OCI-LY7 (cell line): ENCODE data around the gene CD22. TPM values are rescaled to one million over a fixed set of nuclear protein-coding genes. Genes with fewer than 3 reads are reported as not detected.

Experiments used
- BruUV-seq: library from RNA; stranded (reverse); fragments of 400-500 nt; replicated peaks from 2 replicates; lab custom pipeline; 2021; lab: Mats Ljungman, UMichigan
- CTCF ChIA-PET: fragments of 300-600 bp; sonication (Branson Sonifier 250); formaldehyde crosslinking; loops from one replicate; lab custom pipeline; 2022; ENCODE audit warnings: antibody characterized with exemption; ENCODE audit not compliant: unreplicated experiment; lab: Charles Lee
- POLR2A ChIA-PET: fragments of 300-600 bp; sonication (Branson Sonifier 250); formaldehyde crosslinking; loops from one replicate; lab custom pipeline; 2022; ENCODE audit warnings: antibody characterized with exemption; lab: Charles Lee
- DNase-seq: peaks from one replicate; pipeline ENCODE4 v3.0.0-alpha.2; 2015; ENCODE audit warnings: low spot score
- H2AFZ ChIP-seq: fragments of 200-600 bp; sonication (generic), shearing (Covaris generic); 2 replicates; pipeline ENCODE4 v1.6.1; 2014; ENCODE audit warnings: mild to moderate bottlenecking, antibody characterized with exemption, low read length, moderate library complexity
- H3K27ac ChIP-seq: fragments of 200-600 bp; sonication (generic); 2 replicates; pipeline ENCODE4 v1.5.1; 2014; ENCODE audit warnings: mixed run types, low read depth, mild to moderate bottlenecking, moderate library complexity, low read length, inconsistent platforms; ENCODE audit not compliant: poor library complexity, severe bottlenecking
- H3K36me3 ChIP-seq: fragments of 200-600 bp; sonication (generic); 2 replicates; pipeline ENCODE4 v1.6.1; 2014; ENCODE audit warnings: mild to moderate bottlenecking, antibody characterized with exemption, low read length, moderate library complexity, mixed read lengths; ENCODE audit not compliant: insufficient read depth
- H3K4me1 ChIP-seq: fragments of 200-600 bp; sonication (generic); 2 replicates; pipeline ENCODE4 v1.5.1; 2014; ENCODE audit warnings: mild to moderate bottlenecking, low read length; ENCODE audit not compliant: insufficient read depth, poor library complexity, severe bottlenecking
- H3K4me2 ChIP-seq: fragments of 200-600 bp; sonication (generic); 2 replicates; pipeline ENCODE4 v1.6.1; 2014; ENCODE audit warnings: mild to moderate bottlenecking, low read length
- H3K4me3 ChIP-seq: fragments of 200-600 bp; sonication (generic); 2 replicates; pipeline ENCODE4 v1.5.1; 2014; ENCODE audit warnings: mild to moderate bottlenecking, low read depth, low read length; ENCODE audit not compliant: poor library complexity, severe bottlenecking
- H3K79me2 ChIP-seq: fragments of 200-600 bp; sonication (generic); 2 replicates; pipeline ENCODE4 v1.6.1; 2016; ENCODE audit warnings: low read depth, mild to moderate bottlenecking, low read length, moderate library complexity, mixed read lengths; ENCODE audit not compliant: insufficient read depth
- H3K9me2 ChIP-seq: fragments of 200-600 bp; sonication (generic); 2 replicates; pipeline ENCODE4 v1.6.1; 2016; ENCODE audit warnings: mild to moderate bottlenecking, low read length, mixed read lengths; ENCODE audit not compliant: insufficient read depth
- H3K9me3 ChIP-seq: fragments of 200-600 bp; sonication (generic); 2 replicates; pipeline ENCODE4 v1.6.1; 2014; ENCODE audit warnings: mild to moderate bottlenecking, mixed run types, low read length, mixed read lengths
- H4K20me1 ChIP-seq: fragments of 200-600 bp; sonication (generic); 2 replicates; pipeline ENCODE4 v1.6.1; 2014; ENCODE audit warnings: mild to moderate bottlenecking, antibody characterized with exemption, low read length, moderate library complexity, mixed read lengths; ENCODE audit not compliant: insufficient read depth
- EZH2phosphoT487 ChIP-seq: fragments of 200-600 bp; sonication (generic); IDR thresholded peaks from 2 replicates; pipeline ENCODE4 v1.6.1; 2018; ENCODE audit warnings: low read depth, borderline replicate concordance, mild to moderate bottlenecking, mixed run types, antibody characterized with exemption, low read length, moderate library complexity, mixed read lengths
- intact Hi-C: fragments of 100-400 bp; cut with micrococcal nuclease; formaldehyde crosslinking; loops from one replicate; pipeline ENCODE4 v1.10.0; 2022; ENCODE audit not compliant: unreplicated experiment
- total RNA-seq, 2 experiments: library from RNA; depleted of rRNA in 1 of 2; stranded (reverse); fragments of >200 nt in 1 of 2; shearing (Covaris generic) in 1 of 2; gene quantifications; 2 replicates each; pipeline ENCODE4 v1.2.3, GENCODE V29; 2014 to 2022
- TF ChIP-seq, protein P1 (sequence below): fragments of 200-600 bp; sonication (generic); conservative IDR thresholded peaks from 2 replicates; pipeline ENCODE4 v1.5.1; 2014; ENCODE audit warnings: mild to moderate bottlenecking, antibody characterized with exemption, low read length, moderate library complexity, mixed read lengths

Gene CD22
- total RNA-seq, 2 experiments from 2014 or later, result 413 to 972 TPM

- H3K4me3 ChIP-seq, result no peak overlapping the region
- H4K20me1 ChIP-seq, result no peaks in the 10 kb centered on the region
- H3K4me2 ChIP-seq, result no peak overlapping the region
- BruUV-seq, result no TSS peak
- no peak for DNase-seq
- no peak overlapping the region for H2AFZ ChIP-seq
- H3K27ac ChIP-seq, result no peak overlapping the region
- no peaks in the 10 kb centered on the region for H3K79me2 ChIP-seq
- H3K9me3 ChIP-seq, result no peaks in the 10 kb centered on the region
- ChIA-PET POLR2A (no interaction called here), CTCF (no interaction called here)
- no peaks in the 10 kb centered on the region for H3K4me1 ChIP-seq
- H3K36me3 ChIP-seq, result no peaks in the 10 kb centered on the region
- TF ChIP-seq EZH2phosphoT487, result no peak
- TF ChIP-seq, protein P1, sequence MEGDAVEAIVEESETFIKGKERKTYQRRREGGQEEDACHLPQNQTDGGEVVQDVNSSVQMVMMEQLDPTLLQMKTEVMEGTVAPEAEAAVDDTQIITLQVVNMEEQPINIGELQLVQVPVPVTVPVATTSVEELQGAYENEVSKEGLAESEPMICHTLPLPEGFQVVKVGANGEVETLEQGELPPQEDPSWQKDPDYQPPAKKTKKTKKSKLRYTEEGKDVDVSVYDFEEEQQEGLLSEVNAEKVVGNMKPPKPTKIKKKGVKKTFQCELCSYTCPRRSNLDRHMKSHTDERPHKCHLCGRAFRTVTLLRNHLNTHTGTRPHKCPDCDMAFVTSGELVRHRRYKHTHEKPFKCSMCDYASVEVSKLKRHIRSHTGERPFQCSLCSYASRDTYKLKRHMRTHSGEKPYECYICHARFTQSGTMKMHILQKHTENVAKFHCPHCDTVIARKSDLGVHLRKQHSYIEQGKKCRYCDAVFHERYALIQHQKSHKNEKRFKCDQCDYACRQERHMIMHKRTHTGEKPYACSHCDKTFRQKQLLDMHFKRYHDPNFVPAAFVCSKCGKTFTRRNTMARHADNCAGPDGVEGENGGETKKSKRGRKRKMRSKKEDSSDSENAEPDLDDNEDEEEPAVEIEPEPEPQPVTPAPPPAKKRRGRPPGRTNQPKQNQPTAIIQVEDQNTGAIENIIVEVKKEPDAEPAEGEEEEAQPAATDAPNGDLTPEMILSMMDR, result no peak
- H3K9me2 ChIP-seq, result no peaks in the 10 kb centered on the region
- intact Hi-C loops, result no loop called here
Measured at GRCh38 chr19:35363711-35364425, 34.9 kb downstream of the CD22 start.

- H3K4me3 ChIP-seq, result no peak overlapping the region
- intact Hi-C loops, result no loop called here
- H2AFZ ChIP-seq, result no peak overlapping the region
- DNase-seq, result no peak
- POLR2A ChIA-PET, result interaction anchor here (0.5 kb wide), 1 partner anchor 115 kb away, joined by 6 read pairs; no protein-coding TSS in a partner anchor
- 0 out of 2 replicates have a peak, but pooled peaks cover 3% of the 10 kb centered on the region for H3K9me3 ChIP-seq
- no peaks in the 10 kb centered on the region for H3K9me2 ChIP-seq
- H4K20me1 ChIP-seq, result no peaks in the 10 kb centered on the region
- H3K4me1 ChIP-seq, result no peaks in the 10 kb centered on the region
- no peak overlapping the region for H3K4me2 ChIP-seq
- no peaks in the 10 kb centered on the region for H3K36me3 ChIP-seq
- H3K27ac ChIP-seq, result no peak overlapping the region
- TF ChIP-seq, protein P1, result no peak
- TF ChIP-seq EZH2phosphoT487, result no peak
- CTCF ChIA-PET, result no interaction called here
- BruUV-seq, result no TSS peak
- H3K79me2 ChIP-seq, result no peaks in the 10 kb centered on the region
Measured at GRCh38 chr19:35365303-35365702, 36.3 kb downstream of the CD22 start.

GRCh38 chr19:35368378-35368777, 39.4 kb downstream of the CD22 start:
- no peak for DNase-seq
- H3K36me3 ChIP-seq, result no peaks in the 10 kb centered on the region
- TF ChIP-seq, protein P1, result no peak
- TF ChIP-seq EZH2phosphoT487, result no peak
- POLR2A ChIA-PET, result interaction anchor here (0.7 kb wide), 2 partner anchors 23 to 38 kb away, joined by 3 to 4 read pairs; no protein-coding TSS in a partner anchor
- intact Hi-C loops, result no loop called here
- no peaks in the 10 kb centered on the region for H4K20me1 ChIP-seq
- H3K4me3 ChIP-seq, result no peak overlapping the region
- H3K4me2 ChIP-seq, result no peak overlapping the region
- CTCF ChIA-PET, result no interaction called here
- H3K9me3 ChIP-seq, result 0 out of 2 replicates have a peak, but pooled peaks cover 3% of the 10 kb centered on the region
- H3K4me1 ChIP-seq, result no peaks in the 10 kb centered on the region
- no peaks in the 10 kb centered on the region for H3K79me2 ChIP-seq
- BruUV-seq, result no TSS peak
- H3K9me2 ChIP-seq, result no peaks in the 10 kb centered on the region
- H3K27ac ChIP-seq, result no peak overlapping the region
- H2AFZ ChIP-seq, result no peak overlapping the region
